Adrenal gland (tissue), 12 donors: ENCODE results near the gene FBRS. TPM values are rescaled to one million over a fixed set of nuclear protein-coding genes. Genes with fewer than 3 reads are reported as not detected.
A peak's percentile ranks its signal among the peaks of the same experiment; 100 is the strongest.

Experiments
- DNase-seq, 7 donors: peaks; one replicate each; pipeline ENCODE4 v3.0.0-alpha.2; 2019 to 2020
- H3K27ac ChIP-seq, 5 donors: fragments of 200-600 bp; sonication (generic) in 4 of 5; 1 replicate in 3 of 5; 2 replicates in 2 of 5; pipeline versions ENCODE4 v1.5.1 to v1.8.0; 2016 to 2020; ENCODE audit warnings: mild to moderate bottlenecking in 1 of 5
- H3K27me3 ChIP-seq: fragments of 200-600 bp; 2 replicates; pipeline ENCODE4 v1.8.0; 2021
- H3K36me3 ChIP-seq, 2 donors: fragments of 200-600 bp; replicated peaks in 1 of 2; 1 replicate in 1 of 2; 2 replicates in 1 of 2; pipeline versions ENCODE4 v1.5.1 to v1.8.0; 2018 to 2022
- H3K4me1 ChIP-seq, 2 donors: fragments of 200-600 bp; replicated peaks in 1 of 2; 1 replicate in 1 of 2; 2 replicates in 1 of 2; pipeline versions ENCODE4 v1.5.1 to v1.8.0; 2018 to 2021
- H3K4me3 ChIP-seq, 4 donors: fragments of 200-600 bp; sonication (generic) in 3 of 4; one replicate each; pipeline ENCODE4 v1.5.1; 2016 to 2018
- H3K9me3 ChIP-seq, 3 donors: fragments of 200-600 bp; sonication (generic) in 1 of 3; replicated peaks in 1 of 3; 1 replicate in 2 of 3; 2 replicates in 1 of 3; pipeline versions ENCODE4 v1.5.1 to v1.8.0; 2016 to 2021
- CTCF ChIP-seq, 6 experiments: fragments of 450-650 bp in 4 of 6; fragments of 200-600 bp in 2 of 6; sonication (generic) in 1 of 6; IDR thresholded peaks; 1 replicate in 5 of 6; 2 replicates in 1 of 6; pipeline versions ENCODE4 v1.5.1 to v1.8.0; 2016 to 2021; ENCODE audit warnings: antibody characterized with exemption in 6 of 6, mild to moderate bottlenecking in 2 of 6, moderate library complexity in 1 of 6
- POLR2A ChIP-seq, 2 donors: fragments of 450-650 bp; IDR thresholded peaks; one replicate each; pipeline ENCODE4 v1.6.1; 2017; ENCODE audit warnings: antibody characterized with exemption in 2 of 2, mild to moderate bottlenecking in 2 of 2, moderate library complexity in 1 of 2
- WGBS, 4 donors: extraction: QIAGEN DNeasy Blood & Tissue Kit in 2 of 4; methylation state at CpG; one replicate each; pipeline versions ENCODE4 v1.1.5 to v1.1.7; 2013 to 2017; 5-methylcytosine and 5-hydroxymethylcytosine counted together
- intact Hi-C, 2 donors: fragments of 100-400 bp; cut with DNase I; formaldehyde crosslinking; loops; one replicate each; pipeline versions ENCODE4 v1.14.1 to v1.15.0; 2022 to 2023
- polyA plus RNA-seq, 3 donors: library from polyadenylated mRNA; stranded (reverse); fragments of 200-250 nt in 2 of 3; fragments of 350-450 nt in 1 of 3; fragmentation: Illumina TruSeq in 1 of 3; extraction: RNeasy Lipid Tissue Mini Kit (QIAGEN cat#74804) in 1 of 3; gene quantifications; one replicate each; pipeline ENCODE4 v1.2.3, GENCODE V29; 2013 to 2014
- total RNA-seq, 9 donors: library from RNA; depleted of rRNA in 4 of 9; stranded (reverse); fragments of >200 nt in 4 of 9; fragments of 120-200 nt in 1 of 9; fragmentation: NEBNext Ultra II Directional in 1 of 9; extraction: Animal tissue kit (Norgen Biotek cat#: 25700) in 1 of 9; gene quantifications; one replicate each; pipeline versions ENCODE4 v1.1.0 to v1.2.4, GENCODE V29; 2013 to 2023
- donor health status: healthy with polysubstance abuse.
- donor health status: Bipolar disorder and iron deficiency.
- donor health status: DM: yes; HTN: yes; CAD: no.
- donor health status: DM: no; HTN: no; CAD: no.
- donor health status: DM: no; HTN: no; CAD: no.
- donor health status: DM: yes; HTN: yes; CAD: no.

Gene FBRS
- total and polyA plus RNA-seq, 12 donors: 18.3 to 186 (median 46.8) TPM

GRCh38 chr16:30644334-30644830 lies 13.8 kb upstream of the FBRS start:
- no peak for TF ChIP-seq POLR2A (IDR thresholded peaks at IDR 0.05)
- no peak for TF ChIP-seq CTCF (IDR thresholded peaks at IDR 0.05)
- Histone ChIP-seq H3K36me3 (no peaks in the 10 kb centered on the region), H3K4me3 (no peak overlapping the region), H3K4me1 (no peaks in the 10 kb centered on the region), H3K27ac (no peak overlapping the region), H3K9me3 (no peaks in the 10 kb centered on the region), H3K27me3 (no peaks in the 10 kb centered on the region)
- no peak for DNase-seq
- WGBS, 4 donors: 68 to 73% (median 69%) methylated on average over 3 to 4 of the region's 4 CpGs
- intact Hi-C loops: no loop called here

- DNase-seq: no peak
- no peaks in the 10 kb centered on the region for H3K36me3 ChIP-seq
- TF ChIP-seq POLR2A (IDR thresholded peaks at IDR 0.05) (no peak), CTCF (IDR thresholded peaks at IDR 0.05) (no peak)
- H3K4me3 ChIP-seq: no peak overlapping the region
- H3K27me3 ChIP-seq: no peaks in the 10 kb centered on the region
- 63 to 66% (median 65%) methylated on average over 6 of the region's 6 CpGs for WGBS, 4 donors
- H3K9me3 ChIP-seq: no peaks in the 10 kb centered on the region
- intact Hi-C loops: no loop called here
- H3K4me1 ChIP-seq: no peaks in the 10 kb centered on the region
- H3K27ac ChIP-seq: no peak overlapping the region
Observed at GRCh38 chr16:30645727-30646126, 12.5 kb upstream of the FBRS start.

- H3K36me3 ChIP-seq: no peaks in the 10 kb centered on the region
- no peak overlapping the region for H3K4me3 ChIP-seq
- DNase-seq: no peak
- WGBS, 4 donors: 62 to 90% (median 85%) methylated on average over 1 of the region's 1 CpG
- H3K27ac ChIP-seq: no peak overlapping the region
- no peaks in the 10 kb centered on the region for H3K9me3 ChIP-seq
- peaks cover 6% of the 10 kb centered on the region in 2 donors for H3K4me1 ChIP-seq
- TF ChIP-seq POLR2A (IDR thresholded peaks at IDR 0.05) (no peak), CTCF (IDR thresholded peaks at IDR 0.05) (no peak)
- intact Hi-C loops: no loop called here
- no peaks in the 10 kb centered on the region for H3K27me3 ChIP-seq
Observed at GRCh38 chr16:30647274-30647571, 11.0 kb upstream of the FBRS start.

GRCh38 chr16:30649725-30650368 lies 8.4 kb upstream of the FBRS start:
- H3K4me3 ChIP-seq: peak overlapping the region in 2 of 4 donors; percentile 23 to 73
- H3K27me3 ChIP-seq: no peaks in the 10 kb centered on the region
- WGBS, 4 donors: 29 to 69% (median 39%) methylated on average over 6 to 22 of the region's 22 CpGs
- intact Hi-C loops: no loop called here
- no peaks in the 10 kb centered on the region for H3K9me3 ChIP-seq
- TF ChIP-seq POLR2A (IDR thresholded peaks at IDR 0.05) (no peak), CTCF (IDR thresholded peaks at IDR 0.05) (no peak)
- peak in 3 of 7 donors; percentile 43 to 70 (median 62) for DNase-seq
- peaks cover 8 to 12% of the 10 kb centered on the region in 2 donors for H3K4me1 ChIP-seq
- H3K27ac ChIP-seq: peak overlapping the region; percentile 55 to 94 (median 87)
- H3K36me3 ChIP-seq: peaks cover 0 to 25% of the 10 kb centered on the region in 2 donors
